Left lung (tissue), 10 donors: ENCODE results near the gene BRWD1. TPM values are rescaled to one million over a fixed set of nuclear protein-coding genes. Genes with fewer than 3 reads are reported as not detected.
A peak's percentile ranks its signal among the peaks of the same experiment; 100 is the strongest.

Source experiments
- ATAC-seq: fragments of 200-7000 bp; cut with Tn5 transposase; one replicate; pipeline ENCODE4 v1.9.1; 2020; ENCODE audit warnings: moderate library complexity
- DNase-seq, 4 donors: peaks; one replicate each; pipeline ENCODE4 v3.0.0-alpha.2; 2013 to 2020
- H3K27ac ChIP-seq, 2 donors: fragments of 200-600 bp; sonication (generic) in 1 of 2; one replicate each; pipeline versions ENCODE4 v1.5.0 to v1.8.0; 2020 to 2021
- H3K27me3 ChIP-seq, 2 donors: fragments of 200-600 bp; sonication (generic) in 1 of 2; one replicate each; pipeline versions ENCODE4 v1.5.0 to v1.8.0; 2020 to 2021
- H3K36me3 ChIP-seq, 2 donors: fragments of 200-600 bp; sonication (generic) in 1 of 2; one replicate each; pipeline versions ENCODE4 v1.5.0 to v1.8.0; 2020 to 2021
- H3K4me1 ChIP-seq, 2 donors: fragments of 200-600 bp; one replicate each; pipeline ENCODE4 v1.8.0; 2021
- H3K4me3 ChIP-seq, 2 donors: fragments of 200-600 bp; sonication (generic) in 1 of 2; one replicate each; pipeline versions ENCODE4 v1.5.0 to v1.8.0; 2020 to 2021; ENCODE audit warnings: mild to moderate bottlenecking in 1 of 2
- H3K9me3 ChIP-seq, 2 donors: fragments of 200-600 bp; sonication (generic) in 1 of 2; one replicate each; pipeline versions ENCODE4 v1.5.0 to v1.8.0; 2020 to 2021
- CTCF ChIP-seq, 2 donors: fragments of 200-600 bp; sonication (generic) in 1 of 2; IDR thresholded peaks; one replicate each; pipeline versions ENCODE4 v1.5.0 to v1.8.0; 2021; ENCODE audit warnings: antibody characterized with exemption in 2 of 2
- intact Hi-C, 2 donors: fragments of 100-400 bp; cut with DNase I; formaldehyde crosslinking; loops; one replicate each; pipeline versions ENCODE4 v1.11.2 to v1.14.2; 2022
- polyA plus RNA-seq, 6 donors: library from polyadenylated mRNA; unstranded; fragments of 120-200 nt; gene quantifications; one replicate each; pipeline ENCODE4 v1.2.1, GENCODE V29; 2013; ENCODE audit not compliant: insufficient read length in 6 of 6
- total RNA-seq, 2 donors: library from RNA; stranded (reverse); fragmentation: NEBNext Ultra II Directional; extraction: Animal tissue kit (Norgen Biotek cat#: 25700); gene quantifications; one replicate each; pipeline ENCODE4 v1.2.1, GENCODE V29; 2021
- donor health status: DM: no; HTN: yes; CAD: no.
- donor health status: DM: no; HTN: no; CAD: no.

BRWD1 gene
- total and polyA plus RNA-seq, 8 donors, result 33.0 to 54.3 (median 47.3) TPM

- ATAC-seq (no peak), DNase-seq (no peak)
- Histone ChIP-seq H3K36me3 (no peaks in the 10 kb centered on the region), H3K4me1 (no peaks in the 10 kb centered on the region), H3K27me3 (no peaks in the 10 kb centered on the region), H3K27ac (no peak overlapping the region), H3K4me3 (no peak overlapping the region), H3K9me3 (no peaks in the 10 kb centered on the region)
- intact Hi-C loops, result no loop called here
- TF ChIP-seq CTCF (IDR thresholded peaks at IDR 0.05), result no peak
Measured at GRCh38 chr21:39155578-39155977, 157.9 kb downstream of the BRWD1 start.

- no peak for TF ChIP-seq CTCF (IDR thresholded peaks at IDR 0.05)
- H3K4me1 ChIP-seq, result no peaks in the 10 kb centered on the region
- no peaks in the 10 kb centered on the region for H3K27me3 ChIP-seq
- no peak overlapping the region for H3K27ac ChIP-seq
- DNase-seq (no peak), ATAC-seq (no peak)
- H3K36me3 ChIP-seq, result no peaks in the 10 kb centered on the region
- no peak overlapping the region for H3K4me3 ChIP-seq
- intact Hi-C loops, result no loop called here
- H3K9me3 ChIP-seq, result no peaks in the 10 kb centered on the region
Measured at GRCh38 chr21:39153842-39154241, 159.6 kb downstream of the BRWD1 start.

- H3K9me3 ChIP-seq, result no peaks in the 10 kb centered on the region
- H3K4me1 ChIP-seq, result no peaks in the 10 kb centered on the region
Measured at GRCh38 chr21:39153373-39153772, 160.1 kb downstream of the BRWD1 start.

GRCh38 chr21:39152271-39152670 lies 161.2 kb downstream of the BRWD1 start:
- Histone ChIP-seq H3K27ac (no peak overlapping the region), H3K27me3 (no peaks in the 10 kb centered on the region), H3K4me1 (no peaks in the 10 kb centered on the region), H3K4me3 (no peak overlapping the region), H3K36me3 (no peaks in the 10 kb centered on the region), H3K9me3 (no peaks in the 10 kb centered on the region)
- no peak for TF ChIP-seq CTCF (IDR thresholded peaks at IDR 0.05)
- no peak for ATAC-seq
- DNase-seq, result no peak
- intact Hi-C loops, result no loop called here

More at GRCh38 chr21:39153373-39153772, 160.1 kb downstream of the BRWD1 start:
- no peak overlapping the region for H3K4me3 ChIP-seq
- DNase-seq, result no peak
- H3K36me3 ChIP-seq, result no peaks in the 10 kb centered on the region
- ATAC-seq, result peak; percentile 33
- TF ChIP-seq CTCF (IDR thresholded peaks at IDR 0.05), result peak in 1 of 2 donors; percentile 34
- no peak overlapping the region for H3K27ac ChIP-seq
- intact Hi-C loops, result no loop called here
- no peaks in the 10 kb centered on the region for H3K27me3 ChIP-seq

- H3K4me1 ChIP-seq, result no peaks in the 10 kb centered on the region
- no peak for ATAC-seq
- no peaks in the 10 kb centered on the region for H3K36me3 ChIP-seq
- intact Hi-C loops, result no loop called here
- H3K27ac ChIP-seq, result no peak overlapping the region
- no peak for TF ChIP-seq CTCF (IDR thresholded peaks at IDR 0.05)
- H3K9me3 ChIP-seq, result no peaks in the 10 kb centered on the region
- no peaks in the 10 kb centered on the region for H3K27me3 ChIP-seq
- no peak for DNase-seq
- H3K4me3 ChIP-seq, result no peak overlapping the region
Measured at GRCh38 chr21:39150877-39151276, 162.6 kb downstream of the BRWD1 start.
